HCT116 (cell line): ENCODE results near the gene NEK3.

Experiments used
- CEBPB ChIP-seq: IDR thresholded peaks from 2 replicates; pipeline ENCODE4 v1.6.1; 2012; ENCODE audit warnings: low read depth
- CTCF ChIP-seq, 3 experiments: fragments of 200-600 bp in 1 of 3; sonication (generic) in 1 of 3; IDR thresholded peaks in 2 of 3; conservative IDR thresholded peaks in 1 of 3; 2 replicates each; pipeline ENCODE4 v1.5.1; 2012 to 2017; ENCODE audit warnings: low read depth in 2 of 3, low read length in 2 of 3, antibody characterized with exemption in 1 of 3, borderline replicate concordance in 1 of 3, control low read depth in 1 of 3, mild to moderate bottlenecking in 1 of 3, mixed read lengths in 1 of 3, mixed run types in 1 of 3, moderate library complexity in 1 of 3; ENCODE audit not compliant: insufficient read depth in 1 of 3
- ELF1 ChIP-seq: IDR thresholded peaks from 2 replicates; pipeline ENCODE4 v1.6.1; 2012; ENCODE audit warnings: low read depth, borderline replicate concordance
- EZH2 ChIP-seq: fragments of 200-600 bp; sonication (generic); IDR thresholded peaks from 2 replicates; pipeline ENCODE4 v1.6.1; 2017; ENCODE audit warnings: antibody characterized with exemption, mixed run types
- EZH2phosphoT487 ChIP-seq: fragments of 200-600 bp; IDR thresholded peaks from 2 replicates; pipeline ENCODE4 v1.6.1; 2018; ENCODE audit warnings: antibody characterized with exemption, borderline replicate concordance
- POLR2A ChIP-seq: IDR thresholded peaks from 2 replicates; pipeline ENCODE4 v1.7.0; 2011; ENCODE audit warnings: borderline replicate concordance; ENCODE audit not compliant: insufficient read depth, insufficient read length; ENCODE audit errors: extremely low read depth
- POLR2AphosphoS5 ChIP-seq: IDR thresholded peaks from 2 replicates; pipeline ENCODE4 v1.6.1; 2011; ENCODE audit warnings: mild to moderate bottlenecking, low read depth, low read length, moderate library complexity
- RAD21 ChIP-seq: IDR thresholded peaks from 2 replicates; pipeline ENCODE4 v1.6.1; 2012; ENCODE audit warnings: low read depth, mild to moderate bottlenecking
- SP1 ChIP-seq: IDR thresholded peaks from 2 replicates; pipeline ENCODE4 v1.6.1; 2012; ENCODE audit warnings: low read depth
- SRF ChIP-seq: IDR thresholded peaks from 2 replicates; pipeline ENCODE4 v1.6.1; 2012; ENCODE audit warnings: low read depth
- ZFX ChIP-seq: fragments of 450-650 bp; IDR thresholded peaks from 2 replicates; pipeline ENCODE4 v1.6.1; 2017
- ZNF274 ChIP-seq: fragments of 200-500 bp; sonication (Bioruptor generic); IDR thresholded peaks from 2 replicates; pipeline ENCODE4 v1.6.1; 2014; ENCODE audit warnings: mild to moderate bottlenecking, low read depth, low read length, inconsistent platforms
- TF ChIP-seq, protein P1 (sequence below): IDR thresholded peaks from 2 replicates; pipeline ENCODE4 v1.6.1; 2012

- no peak for TF ChIP-seq CEBPB
- no peak for TF ChIP-seq POLR2A
- TF ChIP-seq POLR2AphosphoS5, result no peak
- TF ChIP-seq CTCF (IDR thresholded peaks at IDR 0.05 in 2 of 3, conservative IDR thresholded peaks at IDR 0.05 in 1 of 3; ENCODE audit: borderline replicate concordance in 1 of 3, insufficient read depth in 1 of 3, low read depth in 2 of 3, low read length in 2 of 3), result no peak
- TF ChIP-seq, protein P1, sequence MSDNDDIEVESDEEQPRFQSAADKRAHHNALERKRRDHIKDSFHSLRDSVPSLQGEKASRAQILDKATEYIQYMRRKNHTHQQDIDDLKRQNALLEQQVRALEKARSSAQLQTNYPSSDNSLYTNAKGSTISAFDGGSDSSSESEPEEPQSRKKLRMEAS, result no peak
- TF ChIP-seq ZFX, result no peak
- no peak for TF ChIP-seq ELF1
- no peak for TF ChIP-seq RAD21
- no peak for TF ChIP-seq EZH2phosphoT487
- no peak for TF ChIP-seq EZH2
- no peak for TF ChIP-seq SP1
- TF ChIP-seq SRF, result no peak
- no peak for TF ChIP-seq ZNF274
These were observed 50.2 kb downstream of the NEK3 start for GRCh38 chr13:52109116-52109670.
